CD4-positive, CD25-positive, alpha-beta regulatory T cell (primary cell): ENCODE measurements around the gene MRTFB. TPM values are rescaled to one million over a fixed set of nuclear protein-coding genes. Genes with fewer than 3 reads are reported as not detected.

Experiments used
- ATAC-seq, 2 donors: fragments of 150-1000 bp; cut with Tn5 transposase; one replicate each; pipeline ENCODE4 v1.10.0; 2021; ENCODE audit warnings: low read depth in 2 of 2, moderate number of reproducible peaks in 2 of 2, moderate library complexity in 1 of 2
- DNase-seq, 3 donors: peaks; one replicate each; pipeline versions ENCODE4 v3.0.0 to v3.0.0-alpha.2; 2012 to 2022; ENCODE audit warnings: mixed read lengths in 1 of 3
- H3K27ac ChIP-seq: one replicate; pipeline ENCODE4 v1.7.0; 2013; ENCODE audit warnings: mild to moderate bottlenecking, low read length; ENCODE audit not compliant: insufficient read depth, poor library complexity, severe bottlenecking
- H3K27me3 ChIP-seq: one replicate; pipeline ENCODE4 v1.7.0; 2013; ENCODE audit warnings: low read length; ENCODE audit not compliant: control insufficient read depth, insufficient read depth
- H3K36me3 ChIP-seq: one replicate; pipeline ENCODE4 v1.7.0; 2013; ENCODE audit warnings: mild to moderate bottlenecking, low read length, moderate library complexity; ENCODE audit not compliant: control insufficient read depth, insufficient read depth
- H3K4me1 ChIP-seq: 2 replicates; pipeline ENCODE4 v1.7.0; 2013; ENCODE audit warnings: mild to moderate bottlenecking, low read length; ENCODE audit not compliant: insufficient read depth, control insufficient read depth, poor library complexity, severe bottlenecking
- H3K4me3 ChIP-seq: one replicate; pipeline ENCODE4 v1.7.0; 2013; ENCODE audit warnings: low read depth, mild to moderate bottlenecking, low read length, moderate library complexity
- H3K9me3 ChIP-seq, 2 experiments: 1 replicate in 1 of 2; 2 replicates in 1 of 2; pipeline ENCODE4 v1.7.0; 2013; ENCODE audit warnings: low read length in 2 of 2, mild to moderate bottlenecking in 1 of 2, moderate library complexity in 1 of 2; ENCODE audit not compliant: control insufficient read depth in 2 of 2
- H3K27ac Mint-ChIP-seq, 3 donors: one replicate each; pipeline ENCODE4 v1.8.0; 2020 to 2022; ENCODE audit warnings: mild to moderate bottlenecking in 3 of 3, mixed read lengths in 3 of 3, moderate library complexity in 2 of 3
- H3K27me3 Mint-ChIP-seq: one replicate; pipeline ENCODE4 v1.8.0; 2022; ENCODE audit warnings: mild to moderate bottlenecking, mixed read lengths
- H3K36me3 Mint-ChIP-seq: one replicate; pipeline ENCODE4 v1.8.0; 2020; ENCODE audit warnings: mixed read lengths
- H3K4me1 Mint-ChIP-seq, 4 donors: one replicate each; pipeline ENCODE4 v1.8.0; 2020 to 2022; ENCODE audit warnings: mixed read lengths in 4 of 4, mild to moderate bottlenecking in 1 of 4
- H3K4me3 Mint-ChIP-seq, 4 donors: one replicate each; pipeline ENCODE4 v1.8.0; 2020 to 2022; ENCODE audit warnings: mild to moderate bottlenecking in 4 of 4, mixed read lengths in 4 of 4, moderate library complexity in 3 of 4
- H3K9me3 Mint-ChIP-seq, 7 donors: one replicate each; pipeline ENCODE4 v1.8.0; 2020 to 2022; ENCODE audit warnings: mixed read lengths in 7 of 7, mild to moderate bottlenecking in 3 of 7, moderate library complexity in 2 of 7
- polyA plus RNA-seq, 4 donors: library from polyadenylated mRNA; unstranded; fragments of 300-500 nt; fragmentation: Illumina TruSeq; gene quantifications; one replicate each; pipeline ENCODE4 v1.2.3, GENCODE V29; 2021
- total RNA-seq: library from RNA; stranded (reverse); gene quantifications from one replicate; pipeline ENCODE4 v1.2.3, GENCODE V29; 2022

Gene MRTFB
- total and polyA plus RNA-seq, 5 donors from 2014 or later = 3.2 to 21.9 (median 4.4) TPM

DNA sequence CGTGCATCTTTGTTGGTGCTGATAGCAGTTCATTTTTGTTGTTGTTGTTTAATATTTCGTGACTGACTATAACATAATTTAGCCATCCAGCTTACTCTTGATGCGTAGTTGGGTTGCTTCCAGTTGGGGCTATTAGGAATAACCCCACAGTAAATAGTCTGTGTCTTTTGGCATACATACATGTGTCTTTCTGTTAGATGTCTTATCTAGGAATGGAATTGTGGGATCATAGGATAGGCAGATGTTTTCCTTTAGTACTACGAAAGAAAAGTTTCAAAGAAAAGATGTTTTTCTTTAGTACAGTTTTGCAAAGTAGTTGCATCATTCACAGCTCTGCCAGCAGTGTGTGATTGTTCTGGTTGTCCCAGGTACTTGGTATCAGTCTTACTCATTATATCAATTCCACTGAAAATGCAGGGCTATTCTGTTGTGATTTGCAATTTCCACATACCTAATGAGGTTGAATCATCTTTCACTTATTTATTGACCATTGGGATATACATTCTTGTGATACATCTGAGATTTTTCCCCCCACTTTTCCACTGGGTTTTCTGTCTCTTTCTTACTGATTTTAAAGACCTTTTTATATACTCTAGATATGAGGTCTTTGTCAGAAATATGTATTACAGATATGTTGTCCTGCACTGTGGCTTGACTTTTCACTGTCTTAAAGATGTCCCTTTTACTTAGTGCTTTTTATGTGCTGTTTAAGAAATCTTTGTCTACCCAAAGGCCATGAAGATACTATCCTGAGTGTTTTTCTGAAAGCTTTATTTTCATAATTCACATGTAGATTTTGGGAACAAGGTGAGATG is 173.3 kb downstream of the MRTFB start:
- no peak overlapping the region for H3K27ac Mint-ChIP-seq
- H3K4me1 Mint-ChIP-seq = no peaks in the 10 kb centered on the region
- H3K27ac ChIP-seq = no peak overlapping the region
- H3K36me3 Mint-ChIP-seq = peaks cover 24% of the 10 kb centered on the region
- H3K4me1 ChIP-seq = no peaks in the 10 kb centered on the region
- H3K36me3 ChIP-seq = peaks cover 46% of the 10 kb centered on the region
- no peaks in the 10 kb centered on the region for H3K9me3 ChIP-seq
- no peak for ATAC-seq
- H3K9me3 Mint-ChIP-seq = no peaks in the 10 kb centered on the region
- no peaks in the 10 kb centered on the region for H3K27me3 Mint-ChIP-seq
- no peak for DNase-seq
- no peaks in the 10 kb centered on the region for H3K27me3 ChIP-seq
- H3K4me3 ChIP-seq = no peak overlapping the region
- H3K4me3 Mint-ChIP-seq = no peak overlapping the region

DNA sequence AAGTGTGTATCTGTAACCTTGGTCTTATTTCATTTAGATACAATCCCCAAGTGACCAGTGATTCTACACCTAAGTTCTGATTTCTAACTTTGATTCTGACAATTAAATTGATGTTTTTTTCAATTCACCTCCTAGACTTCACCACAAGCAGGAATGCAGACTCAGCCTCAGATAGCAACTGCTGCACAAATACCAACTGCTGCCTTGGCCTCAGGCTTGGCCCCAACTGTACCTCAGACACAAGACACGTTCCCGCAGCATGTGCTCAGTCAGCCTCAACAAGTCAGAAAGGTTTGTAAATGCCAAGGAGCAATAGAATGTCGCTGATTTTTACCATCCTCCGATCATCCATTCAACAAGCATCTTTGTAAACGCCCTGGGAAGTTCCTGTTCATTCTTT is 177.7 kb downstream of the MRTFB start:
- Histone ChIP-seq H3K36me3 (peaks cover 53% of the 10 kb centered on the region), H3K4me1 (no peaks in the 10 kb centered on the region), H3K27ac (no peak overlapping the region), H3K27me3 (no peaks in the 10 kb centered on the region), H3K4me3 (no peak overlapping the region), H3K9me3 (no peaks in the 10 kb centered on the region)
- H3K4me1 Mint-ChIP-seq = no peaks in the 10 kb centered on the region
- no peak for ATAC-seq
- no peak overlapping the region for H3K4me3 Mint-ChIP-seq
- no peaks in the 10 kb centered on the region for H3K27me3 Mint-ChIP-seq
- no peak for DNase-seq
- no peak overlapping the region for H3K27ac Mint-ChIP-seq
- H3K9me3 Mint-ChIP-seq = no peaks in the 10 kb centered on the region
- H3K36me3 Mint-ChIP-seq = peaks cover 44% of the 10 kb centered on the region

DNA sequence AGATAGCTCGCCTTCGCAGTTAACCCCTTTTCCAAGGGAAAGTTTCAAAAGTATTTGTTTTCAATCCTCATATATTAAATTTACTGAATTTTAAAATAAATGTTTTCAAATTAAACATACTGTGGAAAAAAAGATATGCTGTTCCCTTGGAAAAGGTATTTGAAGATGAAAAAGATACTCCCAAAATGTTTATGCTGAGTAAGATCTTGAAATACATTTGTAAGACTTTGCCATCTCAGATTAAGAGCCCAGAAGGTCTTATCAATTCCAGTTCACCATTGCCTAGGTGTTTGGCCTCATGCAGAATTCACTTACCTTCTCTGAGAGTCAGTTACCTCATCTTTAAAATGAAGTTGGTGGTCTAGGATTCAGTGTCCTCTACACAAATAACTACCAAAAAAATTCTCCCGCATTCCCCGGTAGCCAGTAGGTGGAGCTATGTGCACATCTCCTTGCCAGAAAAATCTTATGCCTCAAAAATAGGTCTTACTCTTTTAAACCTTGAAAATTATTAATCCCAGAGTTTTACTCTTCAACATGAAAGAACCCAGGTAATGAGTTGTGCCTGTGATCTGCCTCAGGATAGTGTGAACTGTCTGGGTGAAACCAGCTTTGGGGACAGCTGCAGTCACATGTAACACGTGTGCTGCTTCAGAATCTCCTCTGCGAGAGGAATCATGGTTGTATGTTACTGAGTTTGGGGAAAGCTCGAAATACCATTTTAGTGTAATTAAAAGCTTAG is 178.3 kb downstream of the MRTFB start:
- H3K4me3 Mint-ChIP-seq = no peak overlapping the region

DNA sequence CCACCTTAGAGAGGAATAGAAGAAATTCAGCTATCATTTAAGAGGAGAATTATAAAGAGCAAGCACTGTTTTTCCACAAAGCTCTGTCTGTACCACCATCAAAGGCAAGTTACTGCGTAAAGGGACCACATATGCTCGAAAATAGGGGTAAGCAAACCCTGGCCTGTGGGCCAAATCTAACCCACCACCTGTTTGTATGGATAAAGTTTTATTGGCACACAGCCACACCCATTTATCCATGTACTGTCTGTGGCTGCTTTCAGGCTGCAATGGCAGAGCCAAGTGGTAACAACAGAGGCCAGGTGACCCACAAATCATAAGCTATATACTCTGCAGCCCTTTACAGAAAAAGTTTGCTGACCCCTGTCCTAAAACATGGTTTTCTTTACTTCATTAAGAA is 180.3 kb downstream of the MRTFB start:
- no peaks in the 10 kb centered on the region for H3K4me1 Mint-ChIP-seq
- H3K4me3 Mint-ChIP-seq = no peak overlapping the region
- Histone ChIP-seq H3K4me1 (no peaks in the 10 kb centered on the region), H3K36me3 (peaks cover 48% of the 10 kb centered on the region), H3K9me3 (no peaks in the 10 kb centered on the region), H3K27me3 (no peaks in the 10 kb centered on the region), H3K27ac (no peak overlapping the region), H3K4me3 (no peak overlapping the region)
- H3K9me3 Mint-ChIP-seq = no peaks in the 10 kb centered on the region
- no peak for ATAC-seq
- no peak overlapping the region for H3K27ac Mint-ChIP-seq
- H3K27me3 Mint-ChIP-seq = no peaks in the 10 kb centered on the region
- H3K36me3 Mint-ChIP-seq = peaks cover 47% of the 10 kb centered on the region
- no peak for DNase-seq

More for the DNA sequence above, 178.3 kb downstream of the MRTFB start:
- H3K4me1 Mint-ChIP-seq = no peaks in the 10 kb centered on the region
- no peaks in the 10 kb centered on the region for H3K27me3 Mint-ChIP-seq
- no peaks in the 10 kb centered on the region for H3K27me3 ChIP-seq
- H3K9me3 ChIP-seq = no peaks in the 10 kb centered on the region
- DNase-seq (peak; percentile 5 to 61 (median 57)), ATAC-seq (peak in 1 of 2 donors; percentile 37)
- H3K4me3 ChIP-seq = no peak overlapping the region
- H3K36me3 ChIP-seq = peaks cover 53% of the 10 kb centered on the region
- no peak overlapping the region for H3K27ac ChIP-seq
- no peaks in the 10 kb centered on the region for H3K9me3 Mint-ChIP-seq
- H3K27ac Mint-ChIP-seq = peak overlapping the region in 1 of 3 donors; percentile 32
- H3K36me3 Mint-ChIP-seq = peaks cover 44% of the 10 kb centered on the region
- no peaks in the 10 kb centered on the region for H3K4me1 ChIP-seq

DNA sequence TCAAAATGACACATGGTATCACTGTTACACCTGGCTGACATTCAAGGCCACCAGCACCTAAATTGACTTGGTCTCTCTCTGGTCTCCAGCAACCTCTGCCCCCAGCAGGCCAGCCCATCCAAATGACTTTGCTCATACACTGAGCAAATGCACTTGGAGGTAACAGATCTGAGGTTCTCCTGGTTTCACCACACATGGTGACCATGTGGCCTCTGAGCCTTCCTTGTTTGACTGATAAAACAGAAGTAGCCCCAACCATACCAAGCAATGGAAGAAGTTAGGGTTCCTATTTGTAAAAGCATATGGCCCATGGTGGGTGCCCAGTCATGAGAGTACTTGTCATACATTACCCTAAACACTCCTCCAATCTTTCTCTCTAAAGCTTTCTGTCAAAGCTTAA is 181.7 kb downstream of the MRTFB start:
- Mint-ChIP-seq H3K36me3 (peaks cover 49% of the 10 kb centered on the region), H3K27me3 (no peaks in the 10 kb centered on the region), H3K27ac (no peak overlapping the region), H3K9me3 (no peaks in the 10 kb centered on the region), H3K4me3 (no peak overlapping the region), H3K4me1 (no peaks in the 10 kb centered on the region)
- no peaks in the 10 kb centered on the region for H3K9me3 ChIP-seq
- ATAC-seq (no peak), DNase-seq (no peak)
- H3K4me3 ChIP-seq = no peak overlapping the region
- H3K27ac ChIP-seq = no peak overlapping the region
- no peaks in the 10 kb centered on the region for H3K27me3 ChIP-seq
- no peaks in the 10 kb centered on the region for H3K4me1 ChIP-seq
- peaks cover 34% of the 10 kb centered on the region for H3K36me3 ChIP-seq

DNA sequence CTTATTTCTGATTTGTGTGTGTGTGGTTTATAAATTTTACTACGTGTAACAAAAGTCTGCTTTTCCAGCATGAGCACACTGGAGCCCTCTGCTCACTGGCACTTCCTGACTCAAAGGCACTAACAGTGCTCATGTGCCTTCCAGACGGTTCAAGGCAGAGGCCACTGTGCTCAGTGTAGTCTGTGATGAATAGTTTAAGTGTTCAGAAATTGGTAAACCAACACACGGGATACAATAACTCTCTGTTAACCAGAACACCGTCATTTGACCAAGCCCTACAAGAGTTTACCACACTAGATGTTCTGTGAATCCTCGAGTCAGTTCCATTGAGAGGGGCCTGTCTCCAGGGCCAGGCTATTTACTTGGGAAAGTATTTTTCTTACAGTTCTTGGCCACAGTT is 191.9 kb downstream of the MRTFB start:
- DNase-seq = no peak
- no peak overlapping the region for H3K27ac Mint-ChIP-seq

DNA sequence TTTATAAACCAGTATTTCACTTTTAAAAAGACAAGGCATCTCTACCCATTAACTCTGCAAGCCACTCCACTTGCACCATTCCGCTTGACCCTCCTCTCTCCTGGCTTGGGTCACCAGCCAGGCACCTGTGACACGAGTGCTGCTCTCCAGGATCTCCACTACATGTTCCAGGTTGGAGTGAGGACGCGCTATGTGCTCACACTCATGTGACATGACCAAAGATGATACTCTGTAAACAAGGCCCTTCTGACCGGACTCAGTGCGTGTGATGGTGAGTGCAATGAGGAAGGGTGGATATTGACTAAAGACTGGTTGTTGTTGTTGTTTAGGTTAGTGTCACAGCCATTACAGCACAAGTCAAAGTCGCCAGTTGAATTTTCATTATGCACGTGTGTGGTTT is 192.7 kb downstream of the MRTFB start:
- DNase-seq (no peak), ATAC-seq (no peak)
- Histone ChIP-seq H3K36me3 (peaks cover 29% of the 10 kb centered on the region), H3K9me3 (no peaks in the 10 kb centered on the region), H3K27me3 (no peaks in the 10 kb centered on the region), H3K27ac (no peak overlapping the region), H3K4me3 (no peak overlapping the region), H3K4me1 (no peaks in the 10 kb centered on the region)
- Mint-ChIP-seq H3K4me1 (no peaks in the 10 kb centered on the region), H3K9me3 (peaks cover 0 to 3% (median 0%) of the 10 kb centered on the region in 7 donors), H3K4me3 (no peak overlapping the region), H3K27ac (no peak overlapping the region), H3K36me3 (peaks cover 48% of the 10 kb centered on the region), H3K27me3 (no peaks in the 10 kb centered on the region)

More for the DNA sequence above, 191.9 kb downstream of the MRTFB start:
- H3K4me1 ChIP-seq = no peaks in the 10 kb centered on the region
- H3K36me3 Mint-ChIP-seq = peaks cover 53% of the 10 kb centered on the region
- H3K4me3 Mint-ChIP-seq = no peak overlapping the region
- peaks cover 32% of the 10 kb centered on the region for H3K36me3 ChIP-seq
- H3K27me3 ChIP-seq = no peaks in the 10 kb centered on the region
- no peak overlapping the region for H3K27ac ChIP-seq
- no peaks in the 10 kb centered on the region for H3K9me3 ChIP-seq
- H3K4me3 ChIP-seq = no peak overlapping the region
- H3K9me3 Mint-ChIP-seq = peaks cover 0 to 3% (median 0%) of the 10 kb centered on the region in 7 donors
- no peaks in the 10 kb centered on the region for H3K4me1 Mint-ChIP-seq
- no peaks in the 10 kb centered on the region for H3K27me3 Mint-ChIP-seq
- no peak for ATAC-seq
